Natural killer cell (primary cell): ENCODE data around the gene ZNF296. TPM values are rescaled to one million over a fixed set of nuclear protein-coding genes. Genes with fewer than 3 reads are reported as not detected.

ENCODE experiments used
- ATAC-seq, 3 donors: fragments of 150-1000 bp in 2 of 3; fragments of 200-7000 bp in 1 of 3; cut with Tn5 transposase; 1 replicate in 1 of 3; 2 replicates in 2 of 3; pipeline ENCODE4 v1.10.0; 2021; ENCODE audit warnings: mild to moderate bottlenecking in 2 of 3, moderate library complexity in 2 of 3
- DNase-seq, 2 donors: peaks; one replicate each; pipeline versions ENCODE4 v3.0.0 to v3.0.0-alpha.2; 2013 to 2021; ENCODE audit warnings: mixed read lengths in 1 of 2
- H3K27ac ChIP-seq: one replicate; pipeline ENCODE4 v1.5.1; 2013; ENCODE audit warnings: mild to moderate bottlenecking, low read length
- H3K27me3 ChIP-seq: one replicate; pipeline ENCODE4 v1.6.1; 2013; ENCODE audit warnings: low read length; ENCODE audit not compliant: control insufficient read depth, insufficient read depth
- H3K36me3 ChIP-seq: one replicate; pipeline ENCODE4 v1.6.1; 2013; ENCODE audit warnings: low read length; ENCODE audit not compliant: control insufficient read depth, insufficient read depth
- H3K4me1 ChIP-seq: one replicate; pipeline ENCODE4 v1.6.1; 2013; ENCODE audit warnings: low read length; ENCODE audit not compliant: control insufficient read depth, insufficient read depth
- H3K4me3 ChIP-seq: one replicate; pipeline ENCODE4 v1.5.1; 2013; ENCODE audit warnings: low read length
- H3K9me3 ChIP-seq: one replicate; pipeline ENCODE4 v1.6.1; 2013; ENCODE audit warnings: low read length; ENCODE audit not compliant: control insufficient read depth, insufficient read depth
- H3K27ac Mint-ChIP-seq, 2 donors: one replicate each; pipeline ENCODE4 v1.8.0; 2022; ENCODE audit warnings: mild to moderate bottlenecking in 2 of 2, mixed read lengths in 2 of 2, moderate library complexity in 1 of 2
- H3K27me3 Mint-ChIP-seq, 2 donors: one replicate each; pipeline ENCODE4 v1.8.0; 2022; ENCODE audit warnings: low read depth in 2 of 2, mixed read lengths in 2 of 2
- H3K36me3 Mint-ChIP-seq: one replicate; pipeline ENCODE4 v1.8.0; 2022; ENCODE audit warnings: mixed read lengths
- H3K4me1 Mint-ChIP-seq, 2 donors: one replicate each; pipeline ENCODE4 v1.8.0; 2022; ENCODE audit warnings: mixed read lengths in 2 of 2
- H3K4me3 Mint-ChIP-seq: one replicate; pipeline ENCODE4 v1.8.0; 2022; ENCODE audit warnings: mild to moderate bottlenecking, moderate library complexity, mixed read lengths
- H3K9me3 Mint-ChIP-seq, 2 donors: one replicate each; pipeline ENCODE4 v1.8.0; 2022; ENCODE audit warnings: mixed read lengths in 2 of 2
- whole genome bisulfite sequencing: methylation state at CpG from one replicate; pipeline ENCODE4 v1.1.7; 2013; ENCODE audit warnings: missing lambda C conversion rate; ENCODE audit not compliant: insufficient coverage; 5-methylcytosine and 5-hydroxymethylcytosine counted together
- intact Hi-C: fragments of 100-400 bp; cut with micrococcal nuclease; formaldehyde crosslinking; loops from one replicate; pipeline ENCODE4 v1.14.2; 2022
- total RNA-seq, 4 donors: library from RNA; stranded (reverse); fragments of 120-200 nt in 1 of 4; gene quantifications; one replicate each; pipeline versions ENCODE4 v1.2.3 to v1.2.4, GENCODE V29; 2013 to 2022
- TF ChIP-seq, protein P1 (sequence below): fragments of 200-600 bp; IDR thresholded peaks from one replicate; pipeline ENCODE4 v1.8.0; 2022; ENCODE audit warnings: antibody characterized with exemption

The ZNF296 gene
- total RNA-seq, 3 donors from 2014 or later (not counting 1 experiment from before 2014, with no cell fraction given) = 5.1 to 8.0 (median 8.0) TPM

DNA sequence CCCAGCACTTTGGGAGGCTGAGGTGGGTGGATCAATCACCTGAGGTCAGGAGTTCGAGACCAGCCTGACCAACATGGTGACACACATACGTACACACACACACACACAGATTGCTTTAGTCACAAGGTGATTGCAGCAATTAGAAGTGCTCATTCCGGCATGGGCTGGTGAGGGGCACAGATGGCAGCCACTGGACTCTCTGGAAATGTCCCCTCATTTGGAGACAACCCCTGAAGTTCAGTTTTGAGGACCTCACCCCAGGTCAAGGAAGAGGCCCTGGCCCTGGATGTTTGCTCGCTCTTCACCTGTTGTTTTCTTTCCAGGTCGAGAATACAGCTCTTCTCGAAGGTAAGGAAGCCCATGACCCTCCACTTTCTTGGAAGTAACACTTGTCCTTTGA, 6.1 kb downstream of the ZNF296 start:
- peak overlapping the region in 1 of 2 donors; percentile 81 for H3K27ac Mint-ChIP-seq
- H3K27me3 ChIP-seq = no peaks in the 10 kb centered on the region
- no peak overlapping the region for H3K4me3 ChIP-seq
- H3K4me3 Mint-ChIP-seq = no peak overlapping the region
- no peaks in the 10 kb centered on the region for H3K9me3 Mint-ChIP-seq
- H3K4me1 ChIP-seq = peaks cover 13% of the 10 kb centered on the region
- H3K27ac ChIP-seq = no peak overlapping the region
- TF ChIP-seq, protein P1, sequence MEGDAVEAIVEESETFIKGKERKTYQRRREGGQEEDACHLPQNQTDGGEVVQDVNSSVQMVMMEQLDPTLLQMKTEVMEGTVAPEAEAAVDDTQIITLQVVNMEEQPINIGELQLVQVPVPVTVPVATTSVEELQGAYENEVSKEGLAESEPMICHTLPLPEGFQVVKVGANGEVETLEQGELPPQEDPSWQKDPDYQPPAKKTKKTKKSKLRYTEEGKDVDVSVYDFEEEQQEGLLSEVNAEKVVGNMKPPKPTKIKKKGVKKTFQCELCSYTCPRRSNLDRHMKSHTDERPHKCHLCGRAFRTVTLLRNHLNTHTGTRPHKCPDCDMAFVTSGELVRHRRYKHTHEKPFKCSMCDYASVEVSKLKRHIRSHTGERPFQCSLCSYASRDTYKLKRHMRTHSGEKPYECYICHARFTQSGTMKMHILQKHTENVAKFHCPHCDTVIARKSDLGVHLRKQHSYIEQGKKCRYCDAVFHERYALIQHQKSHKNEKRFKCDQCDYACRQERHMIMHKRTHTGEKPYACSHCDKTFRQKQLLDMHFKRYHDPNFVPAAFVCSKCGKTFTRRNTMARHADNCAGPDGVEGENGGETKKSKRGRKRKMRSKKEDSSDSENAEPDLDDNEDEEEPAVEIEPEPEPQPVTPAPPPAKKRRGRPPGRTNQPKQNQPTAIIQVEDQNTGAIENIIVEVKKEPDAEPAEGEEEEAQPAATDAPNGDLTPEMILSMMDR = no peak
- no peaks in the 10 kb centered on the region for H3K9me3 ChIP-seq
- peaks cover 0 to 6% of the 10 kb centered on the region in 2 donors for H3K4me1 Mint-ChIP-seq
- DNase-seq (no peak), ATAC-seq (no peak)
- H3K27me3 Mint-ChIP-seq = no peaks in the 10 kb centered on the region
- peaks cover 48% of the 10 kb centered on the region for H3K36me3 ChIP-seq
- WGBS = 88% methylated on average over 6 of the region's 6 CpGs
- no peaks in the 10 kb centered on the region for H3K36me3 Mint-ChIP-seq
- intact Hi-C loops = no loop called here

GRCh38 chr19:45069056-45069455, 7.2 kb downstream of the ZNF296 start:
- Mint-ChIP-seq H3K36me3 (no peaks in the 10 kb centered on the region), H3K9me3 (no peaks in the 10 kb centered on the region), H3K27me3 (no peaks in the 10 kb centered on the region), H3K4me1 (no peaks in the 10 kb centered on the region), H3K27ac (peak overlapping the region in 1 of 2 donors; percentile 81), H3K4me3 (no peak overlapping the region)
- no peak overlapping the region for H3K27ac ChIP-seq
- DNase-seq = no peak
- intact Hi-C loops = no loop called here
- no peaks in the 10 kb centered on the region for H3K9me3 ChIP-seq
- H3K4me1 ChIP-seq = peaks cover 3% of the 10 kb centered on the region
- no peak overlapping the region for H3K4me3 ChIP-seq
- 92% methylated on average over 13 of the region's 13 CpGs for WGBS
- TF ChIP-seq, protein P1 = no peak
- H3K27me3 ChIP-seq = no peaks in the 10 kb centered on the region
- no peak for ATAC-seq
- H3K36me3 ChIP-seq = peaks cover 52% of the 10 kb centered on the region

GRCh38 chr19:45068041-45068440, 8.2 kb downstream of the ZNF296 start:
- 91% methylated on average over 5 of the region's 10 CpGs for WGBS
- no peaks in the 10 kb centered on the region for H3K27me3 Mint-ChIP-seq
- ATAC-seq (no peak), DNase-seq (no peak)
- no peaks in the 10 kb centered on the region for H3K27me3 ChIP-seq
- peaks cover 56% of the 10 kb centered on the region for H3K36me3 ChIP-seq
- no peak overlapping the region for H3K4me3 Mint-ChIP-seq
- no peak overlapping the region for H3K4me3 ChIP-seq
- H3K27ac ChIP-seq = no peak overlapping the region
- intact Hi-C loops = no loop called here
- H3K4me1 Mint-ChIP-seq = no peaks in the 10 kb centered on the region
- H3K9me3 Mint-ChIP-seq = no peaks in the 10 kb centered on the region
- H3K36me3 Mint-ChIP-seq = no peaks in the 10 kb centered on the region
- no peak overlapping the region for H3K27ac Mint-ChIP-seq
- no peaks in the 10 kb centered on the region for H3K9me3 ChIP-seq
- TF ChIP-seq, protein P1 = no peak
- H3K4me1 ChIP-seq = no peaks in the 10 kb centered on the region

- H3K27ac Mint-ChIP-seq = no peak overlapping the region
- no peak overlapping the region for H3K4me3 Mint-ChIP-seq
- H3K9me3 Mint-ChIP-seq = no peaks in the 10 kb centered on the region
- H3K4me1 Mint-ChIP-seq = no peaks in the 10 kb centered on the region
- no peaks in the 10 kb centered on the region for H3K9me3 ChIP-seq
- no peaks in the 10 kb centered on the region for H3K27me3 Mint-ChIP-seq
- intact Hi-C loops = no loop called here
- no peaks in the 10 kb centered on the region for H3K27me3 ChIP-seq
- H3K4me3 ChIP-seq = no peak overlapping the region
- H3K36me3 Mint-ChIP-seq = no peaks in the 10 kb centered on the region
- 96% methylated on average over 38 of the region's 38 CpGs for WGBS
- DNase-seq = no peak
- TF ChIP-seq, protein P1 = no peak
- no peak overlapping the region for H3K27ac ChIP-seq
- no peak for ATAC-seq
- H3K4me1 ChIP-seq = no peaks in the 10 kb centered on the region
- peaks cover 55% of the 10 kb centered on the region for H3K36me3 ChIP-seq
Observed at GRCh38 chr19:45066921-45067661, 9.2 kb downstream of the ZNF296 start.
